ENCODE results near the gene HOXB6.

DNA sequence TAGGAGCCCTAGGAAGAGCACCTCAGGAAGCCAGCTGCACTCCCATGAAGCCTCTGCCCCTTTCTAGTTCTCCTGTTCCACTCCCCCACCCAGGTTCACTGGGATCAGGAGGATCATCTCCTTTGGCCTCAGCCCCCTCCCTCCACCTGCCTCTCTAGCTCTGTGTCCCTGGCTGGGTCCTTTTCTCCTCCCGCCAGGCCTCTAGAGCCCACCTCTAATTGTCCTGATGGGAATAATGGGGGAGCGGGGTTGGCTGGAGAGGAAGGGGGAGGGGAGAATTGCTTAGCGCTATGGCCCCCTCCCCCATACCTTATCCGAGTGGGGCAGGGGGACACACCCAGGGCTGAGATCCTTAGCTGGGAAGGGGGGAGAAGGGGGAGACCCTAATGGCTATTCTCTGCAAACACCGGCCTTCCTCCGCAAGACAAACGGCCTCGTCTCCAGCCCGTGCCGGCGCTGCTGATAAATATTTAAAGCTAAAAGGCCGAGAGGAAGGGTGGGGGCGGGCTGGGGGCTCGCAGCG, 5.0 kb upstream of the HOXB6 start:
- no peak for TF ChIP-seq PRDM1 (tag by site-specific recombination; IDR thresholded peaks at IDR 0.05)
- TF ChIP-seq, protein P1, sequence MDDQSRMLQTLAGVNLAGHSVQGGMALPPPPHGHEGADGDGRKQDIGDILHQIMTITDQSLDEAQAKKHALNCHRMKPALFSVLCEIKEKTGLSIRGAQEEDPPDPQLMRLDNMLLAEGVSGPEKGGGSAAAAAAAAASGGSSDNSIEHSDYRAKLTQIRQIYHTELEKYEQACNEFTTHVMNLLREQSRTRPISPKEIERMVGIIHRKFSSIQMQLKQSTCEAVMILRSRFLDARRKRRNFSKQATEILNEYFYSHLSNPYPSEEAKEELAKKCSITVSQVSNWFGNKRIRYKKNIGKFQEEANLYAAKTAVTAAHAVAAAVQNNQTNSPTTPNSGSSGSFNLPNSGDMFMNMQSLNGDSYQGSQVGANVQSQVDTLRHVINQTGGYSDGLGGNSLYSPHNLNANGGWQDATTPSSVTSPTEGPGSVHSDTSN (CRISPR knock-in tag; IDR thresholded peaks at IDR 0.05), result no peak
- TF ChIP-seq, protein P2, sequence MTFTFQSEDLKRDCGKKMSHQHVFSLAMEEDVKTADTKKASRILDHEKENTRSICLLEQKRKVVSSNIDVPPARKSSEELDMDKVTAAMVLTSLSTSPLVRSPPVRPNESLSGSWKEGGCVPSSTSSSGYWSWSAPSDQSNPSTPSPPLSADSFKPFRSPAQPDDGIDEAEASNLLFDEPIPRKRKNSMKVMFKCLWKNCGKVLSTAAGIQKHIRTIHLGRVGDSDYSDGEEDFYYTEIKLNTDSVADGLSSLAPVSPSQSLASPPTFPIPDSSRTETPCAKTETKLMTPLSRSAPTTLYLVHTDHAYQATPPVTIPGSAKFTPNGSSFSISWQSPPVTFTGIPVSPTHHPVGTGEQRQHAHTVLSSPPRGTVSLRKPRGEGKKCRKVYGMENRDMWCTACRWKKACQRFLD (tag by site-specific recombination; IDR thresholded peaks at IDR 0.05), result no peak
- TF ChIP-seq, protein P3, sequence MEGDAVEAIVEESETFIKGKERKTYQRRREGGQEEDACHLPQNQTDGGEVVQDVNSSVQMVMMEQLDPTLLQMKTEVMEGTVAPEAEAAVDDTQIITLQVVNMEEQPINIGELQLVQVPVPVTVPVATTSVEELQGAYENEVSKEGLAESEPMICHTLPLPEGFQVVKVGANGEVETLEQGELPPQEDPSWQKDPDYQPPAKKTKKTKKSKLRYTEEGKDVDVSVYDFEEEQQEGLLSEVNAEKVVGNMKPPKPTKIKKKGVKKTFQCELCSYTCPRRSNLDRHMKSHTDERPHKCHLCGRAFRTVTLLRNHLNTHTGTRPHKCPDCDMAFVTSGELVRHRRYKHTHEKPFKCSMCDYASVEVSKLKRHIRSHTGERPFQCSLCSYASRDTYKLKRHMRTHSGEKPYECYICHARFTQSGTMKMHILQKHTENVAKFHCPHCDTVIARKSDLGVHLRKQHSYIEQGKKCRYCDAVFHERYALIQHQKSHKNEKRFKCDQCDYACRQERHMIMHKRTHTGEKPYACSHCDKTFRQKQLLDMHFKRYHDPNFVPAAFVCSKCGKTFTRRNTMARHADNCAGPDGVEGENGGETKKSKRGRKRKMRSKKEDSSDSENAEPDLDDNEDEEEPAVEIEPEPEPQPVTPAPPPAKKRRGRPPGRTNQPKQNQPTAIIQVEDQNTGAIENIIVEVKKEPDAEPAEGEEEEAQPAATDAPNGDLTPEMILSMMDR (tag by site-specific recombination; IDR thresholded peaks at IDR 0.05), result no peak
- TF ChIP-seq ZNF341 (tag by site-specific recombination; IDR thresholded peaks at IDR 0.05; ENCODE audit: low read depth), result peak; percentile 61
- TF ChIP-seq, protein P4, sequence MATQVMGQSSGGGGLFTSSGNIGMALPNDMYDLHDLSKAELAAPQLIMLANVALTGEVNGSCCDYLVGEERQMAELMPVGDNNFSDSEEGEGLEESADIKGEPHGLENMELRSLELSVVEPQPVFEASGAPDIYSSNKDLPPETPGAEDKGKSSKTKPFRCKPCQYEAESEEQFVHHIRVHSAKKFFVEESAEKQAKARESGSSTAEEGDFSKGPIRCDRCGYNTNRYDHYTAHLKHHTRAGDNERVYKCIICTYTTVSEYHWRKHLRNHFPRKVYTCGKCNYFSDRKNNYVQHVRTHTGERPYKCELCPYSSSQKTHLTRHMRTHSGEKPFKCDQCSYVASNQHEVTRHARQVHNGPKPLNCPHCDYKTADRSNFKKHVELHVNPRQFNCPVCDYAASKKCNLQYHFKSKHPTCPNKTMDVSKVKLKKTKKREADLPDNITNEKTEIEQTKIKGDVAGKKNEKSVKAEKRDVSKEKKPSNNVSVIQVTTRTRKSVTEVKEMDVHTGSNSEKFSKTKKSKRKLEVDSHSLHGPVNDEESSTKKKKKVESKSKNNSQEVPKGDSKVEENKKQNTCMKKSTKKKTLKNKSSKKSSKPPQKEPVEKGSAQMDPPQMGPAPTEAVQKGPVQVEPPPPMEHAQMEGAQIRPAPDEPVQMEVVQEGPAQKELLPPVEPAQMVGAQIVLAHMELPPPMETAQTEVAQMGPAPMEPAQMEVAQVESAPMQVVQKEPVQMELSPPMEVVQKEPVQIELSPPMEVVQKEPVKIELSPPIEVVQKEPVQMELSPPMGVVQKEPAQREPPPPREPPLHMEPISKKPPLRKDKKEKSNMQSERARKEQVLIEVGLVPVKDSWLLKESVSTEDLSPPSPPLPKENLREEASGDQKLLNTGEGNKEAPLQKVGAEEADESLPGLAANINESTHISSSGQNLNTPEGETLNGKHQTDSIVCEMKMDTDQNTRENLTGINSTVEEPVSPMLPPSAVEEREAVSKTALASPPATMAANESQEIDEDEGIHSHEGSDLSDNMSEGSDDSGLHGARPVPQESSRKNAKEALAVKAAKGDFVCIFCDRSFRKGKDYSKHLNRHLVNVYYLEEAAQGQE (tag by site-specific recombination; IDR thresholded peaks at IDR 0.05), result no peak
- TF ChIP-seq ZNF624 (tag by site-specific recombination; IDR thresholded peaks at IDR 0.05), result no peak
- no peak for TF ChIP-seq KLF9 (tag by site-specific recombination; IDR thresholded peaks at IDR 0.05; ENCODE audit: low read depth)
- TF ChIP-seq MYNN (tag by site-specific recombination; IDR thresholded peaks at IDR 0.05; ENCODE audit: borderline replicate concordance), result no peak
- TF ChIP-seq IKZF3 (tag by site-specific recombination; IDR thresholded peaks at IDR 0.05), result peak; percentile 45
- no peak for TF ChIP-seq ZNF776 (tag by site-specific recombination; IDR thresholded peaks at IDR 0.05; ENCODE audit: borderline replicate concordance)
- TF ChIP-seq ZNF138 (tag by site-specific recombination; IDR thresholded peaks at IDR 0.05; ENCODE audit: borderline replicate concordance), result no peak
- no peak for TF ChIP-seq ZNF140 (tag by site-specific recombination; IDR thresholded peaks at IDR 0.05)
- no peak for TF ChIP-seq ZNF2 (tag by site-specific recombination; IDR thresholded peaks at IDR 0.05)
